ENCODE data around the gene ZNF337.
"Not testable (repeated sequence)": the region's sequence is repeated elsewhere in the genome, so short reads cannot be mapped to it uniquely, and the experiment has no call there.

The ZNF337 gene

GRCh38 chr20:25695532-25696370 lies 902 bp downstream of the ZNF337 start:
- DNase-seq (ENCODE audit: low read depth in 2 of 2), result peak in 1 of 2 donors; percentile 4

- no peak for DNase-seq (ENCODE audit: low read depth in 2 of 2)
Measured at GRCh38 chr20:25692499-25692898, 4.2 kb downstream of the ZNF337 start.

- no peak for DNase-seq (ENCODE audit: low read depth in 2 of 2)
Measured at GRCh38 chr20:25690427-25690826, 6.2 kb downstream of the ZNF337 start.

- no peak for DNase-seq (ENCODE audit: low read depth in 2 of 2)
Measured at GRCh38 chr20:25686081-25687067, 10.3 kb downstream of the ZNF337 start.

- DNase-seq (ENCODE audit: low read depth in 2 of 2), result no peak
Measured at GRCh38 chr20:25685276-25686080, 11.2 kb downstream of the ZNF337 start.

GRCh38 chr20:25683826-25684225 lies 12.8 kb downstream of the ZNF337 start:
- not testable (repeated sequence) for DNase-seq (ENCODE audit: low read depth in 2 of 2)

- no peak for DNase-seq (ENCODE audit: low read depth in 2 of 2)
Measured at GRCh38 chr20:25683050-25683449, 13.6 kb downstream of the ZNF337 start.

GRCh38 chr20:25676164-25676809 lies 20.4 kb downstream of the ZNF337 start:
- no peak for DNase-seq (ENCODE audit: low read depth in 2 of 2)

GRCh38 chr20:25675161-25675560 lies 21.5 kb downstream of the ZNF337 start:
- no peak for DNase-seq (ENCODE audit: low read depth in 2 of 2)

- DNase-seq (ENCODE audit: low read depth in 2 of 2), result no peak
Measured at GRCh38 chr20:25672659-25673235, 23.9 kb downstream of the ZNF337 start.

- DNase-seq (ENCODE audit: low read depth in 2 of 2), result no peak
Measured at GRCh38 chr20:25669826-25670422, 26.7 kb downstream of the ZNF337 start.

GRCh38 chr20:25668446-25668845 lies 28.2 kb downstream of the ZNF337 start:
- no peak for DNase-seq (ENCODE audit: low read depth in 2 of 2)

- DNase-seq (ENCODE audit: low read depth in 2 of 2), result no peak
Measured at GRCh38 chr20:25659999-25660398, 36.7 kb downstream of the ZNF337 start.

- DNase-seq (ENCODE audit: low read depth in 2 of 2), result no peak
Measured at GRCh38 chr20:25654487-25654886, 42.2 kb downstream of the ZNF337 start.

GRCh38 chr20:25652866-25653265 lies 43.8 kb downstream of the ZNF337 start:
- not testable (repeated sequence) for DNase-seq (ENCODE audit: low read depth in 2 of 2)

GRCh38 chr20:25644814-25645213 lies 51.8 kb downstream of the ZNF337 start:
- DNase-seq (ENCODE audit: low read depth in 2 of 2), result no peak

- DNase-seq (ENCODE audit: low read depth in 2 of 2), result no peak
Measured at GRCh38 chr20:25643716-25644115, 52.9 kb downstream of the ZNF337 start.

GRCh38 chr20:25637247-25637646 lies 59.4 kb downstream of the ZNF337 start:
- DNase-seq (ENCODE audit: low read depth in 2 of 2), result no peak

GRCh38 chr20:25632940-25633790 lies 63.5 kb downstream of the ZNF337 start:
- DNase-seq (ENCODE audit: low read depth in 2 of 2), result no peak
